ENCODE results near the gene CASK.
"Not testable (repeated sequence)": the region's sequence is repeated elsewhere in the genome, so short reads cannot be mapped to it uniquely, and the experiment has no call there.

The CASK gene

GRCh38 chrX:41607264-41607832 lies 316.0 kb downstream of the CASK start:
- no peak for DNase-seq

- not testable (repeated sequence) for DNase-seq
Measured at GRCh38 chrX:41606057-41606456, 317.3 kb downstream of the CASK start.

- no peak for DNase-seq
Measured at GRCh38 chrX:41604766-41605543, 318.4 kb downstream of the CASK start.

GRCh38 chrX:41604177-41604576 lies 319.2 kb downstream of the CASK start:
- no peak for DNase-seq

GRCh38 chrX:41603596-41603995 lies 319.8 kb downstream of the CASK start:
- no peak for DNase-seq

GRCh38 chrX:41602816-41603345 lies 320.5 kb downstream of the CASK start:
- no peak for DNase-seq

GRCh38 chrX:41600291-41600690 lies 323.1 kb downstream of the CASK start:
- no peak for DNase-seq

- DNase-seq: no peak
Measured at GRCh38 chrX:41599507-41599906, 323.8 kb downstream of the CASK start.

GRCh38 chrX:41596596-41596995 lies 326.8 kb downstream of the CASK start:
- DNase-seq: no peak

- DNase-seq: no peak
Measured at GRCh38 chrX:41594634-41595033, 328.7 kb downstream of the CASK start.

- no peak for DNase-seq
Measured at GRCh38 chrX:41591906-41592305, 331.4 kb downstream of the CASK start.

GRCh38 chrX:41590641-41591040 lies 332.7 kb downstream of the CASK start:
- DNase-seq: no peak

GRCh38 chrX:41589634-41590270 lies 333.6 kb downstream of the CASK start:
- no peak for DNase-seq

- DNase-seq: no peak
Measured at GRCh38 chrX:41588271-41588670, 335.1 kb downstream of the CASK start.

- no peak for DNase-seq
Measured at GRCh38 chrX:41580423-41581064, 342.8 kb downstream of the CASK start.

- no peak for DNase-seq
Measured at GRCh38 chrX:41563876-41564275, 359.5 kb downstream of the CASK start.

- no peak for DNase-seq
Measured at GRCh38 chrX:41561045-41561444, 362.3 kb downstream of the CASK start.

GRCh38 chrX:41559235-41560052 lies 363.9 kb downstream of the CASK start:
- no peak for DNase-seq

GRCh38 chrX:41558531-41558930 lies 364.8 kb downstream of the CASK start:
- no peak for DNase-seq

GRCh38 chrX:41556958-41557357 lies 366.4 kb downstream of the CASK start:
- no peak for DNase-seq

- no peak for DNase-seq
Measured at GRCh38 chrX:41553688-41554087, 369.7 kb downstream of the CASK start.

- no peak for DNase-seq
Measured at GRCh38 chrX:41548411-41548810, 374.9 kb downstream of the CASK start.

- DNase-seq: no peak
Measured at GRCh38 chrX:41543668-41544067, 379.7 kb downstream of the CASK start.
